GM15510 (cell line): ENCODE data around the gene ERC2.

Source experiments
- POLR2A ChIP-seq: IDR thresholded peaks from 3 replicates; pipeline ENCODE4 v1.6.1; 2011; ENCODE audit warnings: borderline replicate concordance; ENCODE audit not compliant: insufficient read length; ENCODE audit errors: extremely low read depth

Gene ERC2

DNA sequence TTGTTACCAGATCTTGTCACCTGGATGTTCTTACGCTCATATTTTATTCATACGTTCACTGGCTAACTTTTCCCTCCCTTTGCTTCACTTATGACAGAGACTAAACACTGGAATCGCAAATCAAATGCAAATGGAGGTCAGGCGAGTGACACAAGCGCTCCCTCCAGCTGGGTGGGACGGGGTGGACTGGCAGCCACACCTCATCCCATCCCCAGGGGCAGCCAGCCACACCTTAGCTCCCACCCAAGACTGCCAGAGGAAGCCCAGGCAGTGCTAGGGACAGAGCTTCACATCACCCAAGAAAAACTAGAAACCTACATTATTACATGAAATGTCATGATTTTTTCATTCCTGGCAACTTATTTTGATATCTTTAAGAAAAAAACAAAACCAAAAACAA lies 366.2 kb downstream of the ERC2 start:
- no peak for TF ChIP-seq POLR2A

DNA sequence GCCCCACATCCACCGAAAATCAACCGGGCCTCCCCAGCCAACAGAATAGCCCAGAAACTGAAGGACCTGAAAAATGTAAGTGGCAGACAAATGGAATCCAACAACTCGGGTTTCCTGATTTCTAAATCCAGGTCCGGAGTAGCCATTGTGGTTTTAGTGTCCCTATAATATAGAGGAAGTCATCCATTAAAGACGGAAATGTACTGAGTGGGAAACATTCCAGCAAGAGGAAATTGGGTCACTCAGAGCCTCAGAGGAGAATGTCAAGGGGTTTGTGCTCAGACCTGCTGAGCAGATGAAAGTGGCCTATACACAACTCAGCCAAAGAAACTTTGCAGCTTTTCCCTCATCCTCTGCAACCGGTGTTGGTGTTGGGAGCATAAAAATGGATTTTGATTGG lies 366.7 kb downstream of the ERC2 start:
- no peak for TF ChIP-seq POLR2A

DNA sequence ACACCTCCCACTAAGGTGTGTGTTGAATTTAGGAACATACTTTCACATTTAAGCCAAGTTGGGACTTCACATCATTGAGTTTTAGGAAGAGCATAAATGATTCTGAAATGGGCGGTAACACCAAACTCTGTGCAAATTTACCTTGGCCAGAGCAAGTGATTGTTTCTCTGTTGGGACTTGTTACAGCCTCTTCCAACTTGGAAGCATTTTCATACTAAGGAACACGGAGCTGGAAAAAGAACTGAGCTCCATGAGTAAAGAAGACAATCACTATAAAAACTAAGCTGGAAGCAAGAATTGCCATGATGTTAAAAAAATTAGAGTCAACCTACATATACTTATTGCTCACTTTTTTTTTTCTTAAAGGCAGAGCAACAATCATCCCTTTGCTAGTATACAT lies 371.3 kb downstream of the ERC2 start:
- no peak for TF ChIP-seq POLR2A

DNA sequence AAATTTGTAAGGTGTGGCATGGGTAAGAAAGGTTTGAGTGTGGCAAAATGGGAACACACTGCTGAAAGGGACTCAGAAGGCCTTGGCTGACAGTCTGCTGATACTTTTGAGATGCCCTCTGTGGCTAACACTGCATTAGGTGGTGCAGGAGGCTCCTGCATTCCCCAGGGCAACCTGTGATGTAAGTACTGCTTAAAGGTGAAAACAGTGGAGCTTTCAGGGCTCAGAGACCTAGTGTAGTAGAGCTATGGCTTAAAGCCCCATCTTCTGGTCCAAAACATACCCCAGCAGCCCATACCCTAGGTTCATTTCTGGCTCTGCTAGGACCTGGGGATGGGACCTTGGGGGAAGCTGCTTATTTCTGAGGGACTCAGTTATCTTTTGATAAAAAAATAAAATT lies 374.1 kb downstream of the ERC2 start:
- no peak for TF ChIP-seq POLR2A

DNA sequence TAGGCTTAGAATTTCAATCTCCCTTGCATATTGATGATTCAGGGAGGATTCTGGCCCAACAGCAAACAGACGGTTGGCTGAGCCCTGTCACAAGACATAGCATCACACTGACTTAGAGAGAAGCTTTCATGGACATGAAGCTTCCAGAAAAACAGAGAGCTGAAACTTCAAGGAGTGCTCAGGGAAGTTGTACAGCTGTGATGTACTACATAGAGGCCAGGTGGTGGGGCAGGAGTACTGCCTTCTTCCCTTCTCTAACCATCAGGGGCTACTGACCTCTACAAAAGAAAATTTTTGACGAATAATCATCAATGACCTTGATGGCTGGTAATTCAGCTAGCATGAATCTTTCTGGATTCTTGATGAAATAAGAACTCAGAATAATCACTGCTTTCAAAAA lies 378.5 kb downstream of the ERC2 start:
- no peak for TF ChIP-seq POLR2A

DNA sequence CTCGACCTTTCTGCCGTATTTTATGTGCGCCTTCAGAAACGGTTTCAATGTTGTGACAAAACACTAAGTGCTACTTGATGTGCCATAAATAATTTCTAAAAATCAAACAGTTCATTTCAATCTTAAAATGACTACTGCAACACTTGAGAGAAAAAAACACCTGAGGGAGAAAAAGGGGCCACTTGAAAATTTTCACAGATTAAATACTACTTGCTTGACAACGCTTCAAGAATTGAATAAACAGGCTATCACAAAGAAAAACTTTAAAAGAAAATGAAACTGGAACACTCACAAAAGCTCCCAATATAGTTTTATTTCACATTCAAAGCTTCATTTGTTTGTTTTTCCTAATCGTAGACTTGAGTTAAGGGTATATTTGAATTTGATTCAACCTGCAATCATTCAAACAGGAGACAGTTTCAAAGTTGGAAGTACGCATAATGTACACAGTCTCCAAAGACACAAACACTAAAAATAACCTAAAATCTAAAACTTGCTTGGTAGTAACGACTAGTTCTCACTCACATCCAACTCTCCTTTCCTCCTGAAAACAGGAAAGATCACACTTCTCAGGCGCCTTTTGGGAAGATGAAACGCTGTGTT lies 380.7 kb downstream of the ERC2 start:
- no peak for TF ChIP-seq POLR2A

DNA sequence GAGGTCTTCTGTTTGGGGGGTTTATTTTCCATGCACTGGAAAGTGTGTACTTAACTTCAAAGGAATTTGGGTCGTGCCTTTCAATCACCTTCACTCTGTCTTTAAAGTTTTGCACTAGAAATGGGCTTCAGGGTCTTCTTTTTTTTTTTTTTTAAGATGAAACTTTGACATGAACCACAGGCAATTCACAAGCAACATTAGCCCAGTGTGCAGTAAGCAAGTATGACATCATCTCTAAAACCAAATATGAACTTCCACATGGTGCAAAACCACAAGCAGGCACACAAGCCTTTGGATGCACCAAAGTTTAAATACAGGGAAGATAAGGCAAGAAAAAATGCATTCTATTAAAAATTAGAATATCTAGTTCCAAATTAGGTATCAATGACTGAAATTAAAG lies 381.9 kb downstream of the ERC2 start:
- TF ChIP-seq POLR2A, result no peak

DNA sequence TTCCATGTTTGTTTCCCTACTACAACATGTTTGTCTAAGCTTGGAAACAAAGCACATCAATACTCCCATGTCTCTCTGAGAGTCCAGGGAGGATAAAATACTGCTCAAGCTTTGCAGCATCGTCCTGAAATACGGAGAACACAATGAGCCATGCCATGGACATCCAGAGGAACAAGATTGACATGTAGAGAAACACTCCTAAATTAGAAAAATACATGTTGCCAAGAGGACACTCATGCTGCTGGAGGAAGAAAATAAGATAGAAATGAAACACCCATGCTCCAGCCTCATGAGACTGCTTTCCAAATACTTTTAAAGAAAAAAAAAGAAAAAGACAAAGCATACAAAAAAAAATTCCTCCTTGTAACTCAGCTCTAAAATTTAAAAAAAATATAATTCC lies 387.0 kb downstream of the ERC2 start:
- no peak for TF ChIP-seq POLR2A

DNA sequence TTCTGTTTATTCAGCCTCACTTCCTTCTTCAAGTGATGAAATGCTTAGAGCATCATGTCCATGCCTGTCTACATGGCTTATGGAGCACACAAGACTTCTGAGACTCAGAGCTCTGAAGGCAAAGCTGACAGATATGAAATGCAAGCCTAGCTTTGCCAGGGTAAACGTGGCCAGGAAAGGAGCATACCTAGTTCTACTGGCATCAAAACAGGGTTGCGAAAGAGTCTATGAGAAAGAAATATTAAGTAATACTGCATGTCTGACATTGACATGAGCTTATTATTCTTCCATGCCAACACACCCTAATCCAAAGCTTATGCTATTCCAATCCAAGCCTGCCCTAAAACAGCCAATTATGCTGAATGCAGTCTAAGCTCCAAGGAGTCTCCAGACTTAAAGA lies 391.5 kb downstream of the ERC2 start:
- TF ChIP-seq POLR2A, result no peak

DNA sequence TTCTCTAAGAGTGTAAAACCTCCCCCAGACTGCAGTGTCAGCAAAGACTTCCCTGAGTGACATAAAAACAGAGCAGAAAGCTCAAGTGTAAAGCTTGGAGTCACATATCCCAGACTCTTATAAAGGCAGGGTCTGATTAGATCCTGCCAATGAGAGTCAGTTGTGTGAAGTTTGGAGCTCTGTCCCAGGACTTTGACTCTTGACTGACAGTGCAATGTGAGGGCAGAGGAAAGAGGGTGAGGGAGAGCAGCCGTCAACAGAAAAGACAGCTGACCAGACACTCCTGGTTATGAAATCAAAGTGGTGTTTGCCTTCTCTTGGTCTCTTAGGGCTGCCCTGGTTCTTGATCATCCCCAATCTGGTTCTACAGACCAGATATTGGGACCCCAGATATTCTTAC lies 393.2 kb downstream of the ERC2 start:
- TF ChIP-seq POLR2A, result no peak

DNA sequence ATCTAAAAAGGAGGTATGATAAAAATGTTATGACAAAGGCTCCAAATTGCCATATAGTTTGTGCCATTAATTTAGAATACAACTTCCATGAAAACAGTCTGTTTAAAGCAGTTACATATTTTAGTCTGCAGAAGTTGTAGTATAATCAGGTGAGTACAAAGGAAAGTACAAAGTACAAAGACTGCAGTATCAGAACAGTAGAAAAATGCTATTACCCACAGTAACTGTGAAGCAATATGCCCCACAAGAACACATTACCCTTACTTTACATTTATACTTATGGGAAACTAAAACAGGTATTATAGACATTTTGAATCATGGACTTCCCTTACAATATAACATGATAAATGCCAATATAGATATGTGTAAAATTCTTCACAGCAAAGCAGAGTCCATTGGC lies 398.5 kb downstream of the ERC2 start:
- no peak for TF ChIP-seq POLR2A

DNA sequence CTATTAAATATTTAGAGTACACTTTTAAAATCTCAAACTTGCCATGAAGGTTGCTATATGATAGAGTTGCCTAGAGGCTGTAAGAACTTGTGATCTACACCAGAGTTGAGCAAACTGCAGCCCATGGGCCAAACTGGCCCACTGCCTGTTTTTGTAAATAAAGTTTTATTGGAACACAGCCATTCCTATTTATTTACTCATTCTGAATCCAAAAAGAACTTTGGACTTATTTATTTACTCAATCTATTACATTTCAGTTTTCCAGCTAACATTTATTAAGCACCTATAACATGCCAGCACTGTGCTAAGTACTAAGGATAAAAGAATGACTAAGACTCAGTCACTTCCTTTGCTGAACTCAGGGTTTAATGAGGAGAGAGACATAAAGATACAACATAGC lies 403.6 kb downstream of the ERC2 start:
- no peak for TF ChIP-seq POLR2A

DNA sequence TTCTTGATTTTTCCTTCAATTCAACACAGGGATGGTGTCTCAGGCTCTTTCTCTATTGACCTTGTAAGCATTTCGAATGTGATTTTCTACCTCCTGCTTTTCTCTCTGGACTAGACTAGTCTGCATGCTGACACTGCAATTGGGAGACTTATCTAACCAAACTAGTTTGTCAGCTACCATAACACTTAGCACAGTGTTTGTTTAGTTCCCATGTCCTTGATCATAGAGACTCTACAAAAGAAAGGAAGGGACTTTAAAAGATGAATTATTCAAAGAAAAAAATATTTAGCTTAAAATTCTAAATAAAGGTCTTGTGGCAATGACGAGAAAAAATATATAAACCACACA lies 407.0 kb downstream of the ERC2 start:
- no peak for TF ChIP-seq POLR2A

DNA sequence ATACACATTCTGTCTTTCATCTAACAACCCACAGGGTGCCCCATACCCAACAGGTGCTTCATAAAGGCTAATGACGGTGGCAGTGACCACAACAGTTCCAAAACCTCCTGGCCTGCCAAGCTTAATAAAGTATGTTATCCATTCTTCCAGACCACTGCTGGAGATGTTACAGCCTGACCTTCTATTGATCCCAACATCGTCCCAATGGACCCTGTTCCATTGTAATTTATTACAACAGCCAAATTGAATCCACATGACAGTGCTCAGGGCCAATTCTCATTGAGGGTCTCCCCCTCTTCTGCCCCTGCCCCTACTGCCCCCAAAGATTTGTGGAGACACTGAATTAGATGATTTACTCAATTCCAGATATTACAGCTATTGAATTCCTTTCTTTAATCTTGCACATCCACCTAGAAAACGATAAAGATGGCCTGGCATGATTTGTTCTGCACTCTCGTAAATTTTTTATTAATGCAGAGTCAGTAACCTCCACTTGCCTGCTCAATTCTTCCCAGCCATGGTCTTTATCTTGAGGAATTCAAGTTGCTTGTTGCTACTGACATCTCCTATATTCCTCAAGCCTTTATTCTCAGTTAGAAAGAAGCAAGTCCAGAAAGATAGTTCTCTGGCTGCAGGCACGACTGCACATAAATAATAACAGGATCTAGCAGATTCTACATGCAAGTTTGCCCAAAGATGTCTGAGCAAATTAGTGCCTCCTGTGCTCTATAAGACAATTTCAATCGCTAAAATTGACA lies 407.6 kb downstream of the ERC2 start:
- no peak for TF ChIP-seq POLR2A

DNA sequence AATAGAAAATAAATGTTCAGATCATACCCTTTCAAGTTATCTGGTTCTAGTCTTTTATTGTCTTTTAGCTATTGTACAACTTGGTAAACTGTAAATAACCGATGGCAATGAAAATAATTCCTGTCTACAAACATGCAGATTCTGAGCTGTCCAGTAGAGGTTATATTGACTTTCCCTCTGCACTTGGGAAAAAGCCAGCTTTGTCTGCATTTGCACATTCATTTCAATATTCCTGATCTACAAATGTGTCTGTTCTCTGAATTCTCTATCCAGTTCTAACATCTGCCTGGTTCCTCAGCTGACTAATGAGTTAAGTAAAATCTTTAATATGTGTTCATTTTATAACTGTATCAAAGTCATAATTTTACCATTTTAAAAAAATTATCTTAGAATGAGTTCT lies 408.5 kb downstream of the ERC2 start:
- no peak for TF ChIP-seq POLR2A

DNA sequence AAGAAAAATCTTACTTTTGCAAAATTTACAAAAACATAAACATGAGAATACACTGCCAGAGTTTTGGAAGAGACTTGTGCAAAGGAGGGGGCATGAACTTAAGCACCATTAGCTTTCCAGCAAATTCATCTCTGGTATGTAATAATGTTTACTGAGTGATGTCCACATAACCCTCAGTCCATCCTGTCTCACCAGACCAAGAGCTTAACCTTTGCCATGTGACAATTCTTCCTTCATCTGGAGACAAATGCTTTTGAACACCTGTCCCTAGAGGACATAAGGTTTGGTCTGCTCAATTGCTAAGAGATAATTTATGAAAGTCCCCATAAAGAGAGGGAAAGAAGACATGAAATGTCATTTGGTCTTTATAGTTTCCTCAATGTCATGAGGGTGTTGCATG lies 412.3 kb downstream of the ERC2 start:
- TF ChIP-seq POLR2A, result no peak
